RWPE1 (cell line): ENCODE results near the gene VGLL3.
A peak's percentile ranks its signal among the peaks of the same experiment; 100 is the strongest.

Experiments
- CTCF ChIA-PET: fragments of 350-600 bp; sonication (Branson Sonifier 250); formaldehyde crosslinking; extraction: SDS; loops from one replicate; lab custom pipeline; 2021; lab: Yijun Ruan, JAX
- POLR2A ChIA-PET: fragments of 400-600 bp; formaldehyde crosslinking; extraction: SDS; loops from one replicate; lab custom pipeline; 2020; ENCODE audit warnings: antibody characterized with exemption; ENCODE audit not compliant: low non-redundant PET; lab: Yijun Ruan, JAX
- DNase-seq: peaks from one replicate; pipeline ENCODE4 v3.0.0; 2012; ENCODE audit warnings: low spot score
- H3K27ac ChIP-seq: fragments of 450-650 bp; 2 replicates; pipeline ENCODE4 v1.5.1; 2017
- CTCF ChIP-seq: fragments of 450-650 bp; conservative IDR thresholded peaks from 2 replicates; pipeline ENCODE4 v1.5.1; 2017; ENCODE audit warnings: low read depth, mild to moderate bottlenecking

The VGLL3 gene

GRCh38 chr3:87009271-87009670, 18.3 kb upstream of the VGLL3 start:
- H3K27ac ChIP-seq, result no peak overlapping the region
- no peak for DNase-seq
- POLR2A ChIA-PET, result no interaction called here
- no peak for TF ChIP-seq CTCF
- CTCF ChIA-PET, result no interaction called here

DNA sequence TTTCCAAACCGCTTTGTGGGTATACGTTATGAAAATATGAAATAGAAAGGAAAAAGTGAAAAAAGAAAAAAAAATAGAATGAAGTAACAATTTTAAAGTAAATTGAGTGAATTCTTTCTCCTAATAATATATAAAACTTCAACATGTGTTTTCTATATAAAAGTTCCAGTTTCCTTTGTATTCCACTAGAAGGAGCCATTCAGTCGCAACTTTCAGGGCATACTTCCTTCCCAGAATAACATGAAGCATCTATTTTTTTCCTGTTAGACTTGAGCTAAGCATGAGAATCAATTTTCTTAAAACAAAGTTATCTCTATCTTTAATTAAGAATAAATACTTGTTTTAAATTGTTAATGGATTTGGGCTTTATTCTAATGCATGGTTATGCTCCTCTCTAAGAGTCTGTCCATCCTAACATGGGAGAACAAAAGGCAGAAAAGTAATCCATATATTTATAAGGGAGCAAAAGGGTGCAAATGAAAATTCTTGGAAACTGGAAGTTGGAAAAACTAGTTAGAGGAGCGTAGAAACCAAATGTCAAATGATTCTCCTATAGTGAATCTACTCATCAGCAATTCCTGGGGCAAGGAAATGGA, 16.0 kb upstream of the VGLL3 start:
- DNase-seq, result no peak
- TF ChIP-seq CTCF, result peak; percentile 52
- H3K27ac ChIP-seq, result no peak overlapping the region
- POLR2A ChIA-PET, result no interaction called here
- CTCF ChIA-PET, result interaction anchor here (0.6 to 0.7 kb wide), 3 partner anchors 33 to 1140 kb away, joined by 4 to 6 read pairs (median 4); no protein-coding TSS in a partner anchor

GRCh38 chr3:87004883-87005282, 13.9 kb upstream of the VGLL3 start:
- no peak for TF ChIP-seq CTCF
- CTCF ChIA-PET, result no interaction called here
- no peak for DNase-seq
- H3K27ac ChIP-seq, result no peak overlapping the region
- POLR2A ChIA-PET, result no interaction called here

GRCh38 chr3:87002346-87002745, 11.4 kb upstream of the VGLL3 start:
- POLR2A ChIA-PET, result no interaction called here

GRCh38 chr3:87001473-87002098, 10.6 kb upstream of the VGLL3 start:
- no peak overlapping the region for H3K27ac ChIP-seq
- no peak for TF ChIP-seq CTCF
- ChIA-PET POLR2A (no interaction called here), CTCF (no interaction called here)
- no peak for DNase-seq

More at GRCh38 chr3:87002346-87002745, 11.4 kb upstream of the VGLL3 start:
- CTCF ChIA-PET, result no interaction called here
- TF ChIP-seq CTCF, result no peak
- no peak for DNase-seq
- H3K27ac ChIP-seq, result no peak overlapping the region

GRCh38 chr3:87000940-87001339, 10.0 kb upstream of the VGLL3 start:
- no peak overlapping the region for H3K27ac ChIP-seq
- ChIA-PET CTCF (no interaction called here), POLR2A (no interaction called here)
- TF ChIP-seq CTCF, result no peak
- DNase-seq, result no peak
